Caco-2 (cell line): Measurements from ENCODE around the gene G6PD. TPM values are rescaled to one million over a fixed set of nuclear protein-coding genes. Genes with fewer than 3 reads are reported as not detected.
A peak's percentile ranks its signal among the peaks of the same experiment; 100 is the strongest.

Experiments used
- BruUV-seq: library from RNA; stranded (reverse); fragments of 400-500 nt; replicated peaks from 2 replicates; lab custom pipeline; 2021; lab: Mats Ljungman, UMichigan
- CTCF ChIA-PET: fragments of 300-600 bp; sonication (Branson Sonifier 250); formaldehyde crosslinking; loops from one replicate; lab custom pipeline; 2022; ENCODE audit warnings: antibody characterized with exemption; lab: Charles Lee
- POLR2A ChIA-PET: fragments of 300-600 bp; sonication (Branson Sonifier 250); formaldehyde crosslinking; loops from one replicate; lab custom pipeline; 2022; ENCODE audit warnings: antibody characterized with exemption; lab: Charles Lee
- DNase-seq, 2 experiments: peaks; one replicate each; pipeline versions ENCODE4 v3.0.0 to v3.0.0-alpha.2; 2020 to 2022
- H3K27me3 ChIP-seq: replicated peaks from 2 replicates; pipeline ENCODE4 v1.6.0; 2011; ENCODE audit warnings: low read length; ENCODE audit not compliant: control insufficient read depth, insufficient read depth
- H3K36me3 ChIP-seq: 2 replicates; pipeline ENCODE4 v1.5.1; 2011; ENCODE audit warnings: low read length; ENCODE audit not compliant: control insufficient read depth, insufficient read depth
- H3K4me1 ChIP-seq: fragments of 250-450 bp; sonication (Bioruptor Pico); 2 replicates; pipeline ENCODE4 v1.5.1; 2020; ENCODE audit warnings: mild to moderate bottlenecking
- H3K4me3 ChIP-seq: 2 replicates; pipeline ENCODE4 v1.5.1; 2011; ENCODE audit warnings: low read depth, mild to moderate bottlenecking, control low read depth, low read length
- H3K9me3 ChIP-seq: fragments of 250-450 bp; sonication (Bioruptor Pico); 2 replicates; pipeline ENCODE4 v1.5.1; 2020; ENCODE audit warnings: mild to moderate bottlenecking, moderate library complexity
- H3K27ac Mint-ChIP-seq: one replicate; pipeline ENCODE4 v1.8.0; 2022; ENCODE audit warnings: mixed read lengths; ENCODE audit not compliant: unreplicated experiment
- H3K27me3 Mint-ChIP-seq: one replicate; pipeline ENCODE4 v1.8.0; 2022; ENCODE audit warnings: mixed read lengths; ENCODE audit not compliant: insufficient read depth, unreplicated experiment
- H3K36me3 Mint-ChIP-seq: one replicate; pipeline ENCODE4 v1.8.0; 2022; ENCODE audit warnings: mild to moderate bottlenecking, mixed read lengths; ENCODE audit not compliant: insufficient read depth, unreplicated experiment
- H3K4me1 Mint-ChIP-seq: one replicate; pipeline ENCODE4 v1.8.0; 2022; ENCODE audit warnings: low read depth, mixed read lengths; ENCODE audit not compliant: unreplicated experiment
- H3K4me3 Mint-ChIP-seq: one replicate; pipeline ENCODE4 v1.8.0; 2022; ENCODE audit warnings: mild to moderate bottlenecking, moderate library complexity, mixed read lengths; ENCODE audit not compliant: unreplicated experiment
- H3K9me3 Mint-ChIP-seq: one replicate; pipeline ENCODE4 v1.8.0; 2022; ENCODE audit warnings: mixed read lengths; ENCODE audit not compliant: unreplicated experiment
- intact Hi-C: fragments of 100-400 bp; cut with micrococcal nuclease; formaldehyde crosslinking; loops from one replicate; pipeline ENCODE4 v1.10.0; 2022; ENCODE audit not compliant: unreplicated experiment
- total RNA-seq: library from RNA; stranded (reverse); gene quantifications from 2 replicates; pipeline ENCODE4 v1.2.3, GENCODE V29; 2022
- TF ChIP-seq, protein P1 (sequence below), 2 experiments: fragments of 200-600 bp in 1 of 2; IDR thresholded peaks; 1 replicate in 1 of 2; 2 replicates in 1 of 2; pipeline versions ENCODE4 v1.5.1 to v1.8.0; 2011 to 2022; ENCODE audit warnings: antibody characterized with exemption in 1 of 2, control low read depth in 1 of 2, inconsistent platforms in 1 of 2, low read depth in 1 of 2, low read length in 1 of 2, mild to moderate bottlenecking in 1 of 2, moderate library complexity in 1 of 2; ENCODE audit not compliant: insufficient read depth in 1 of 2, severe bottlenecking in 1 of 2, unreplicated experiment in 1 of 2

The G6PD gene
- total RNA-seq, 1 experiment from 2014 or later, result 103 TPM

DNA sequence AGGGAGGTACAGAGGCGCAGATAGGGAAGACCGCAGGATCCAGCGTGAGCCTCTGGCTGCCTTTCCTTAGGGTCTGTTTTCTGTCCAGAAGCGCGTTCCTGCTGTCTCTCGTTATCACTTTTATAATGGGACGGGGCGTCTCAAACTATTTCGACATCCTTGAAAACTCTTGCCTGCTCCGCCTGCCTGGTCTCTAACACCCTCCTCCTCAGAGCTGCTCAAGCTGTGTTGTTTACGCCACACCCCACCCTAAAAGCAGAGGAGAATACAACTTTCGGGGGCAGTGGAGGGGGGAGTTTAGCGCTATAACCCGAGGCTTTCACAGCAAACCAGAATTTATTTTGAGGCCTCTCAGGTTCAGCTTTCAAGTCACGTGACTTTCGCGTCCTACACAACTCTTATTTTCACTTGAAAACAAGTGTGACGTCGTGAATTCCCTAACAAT lies 30.0 kb downstream of the G6PD start:
- intact Hi-C loops, result loop anchor here (1.0 to 5.0 kb wide), 4 partner anchors 11 to 39 kb away; partner anchors contain the start of genes IKBKG, LAGE3 and SLC10A3
- Histone ChIP-seq H3K4me3 (peak overlapping the region; percentile 35), H3K4me1 (peaks cover 10% of the 10 kb centered on the region), H3K27me3 (no peaks in the 10 kb centered on the region), H3K9me3 (no peaks in the 10 kb centered on the region), H3K36me3 (no peaks in the 10 kb centered on the region)
- H3K27ac Mint-ChIP-seq, result peak overlapping the region; percentile 89
- H3K4me1 Mint-ChIP-seq, result peaks cover 6% of the 10 kb centered on the region
- H3K36me3 Mint-ChIP-seq, result peaks cover 10% of the 10 kb centered on the region
- ChIA-PET POLR2A (interaction anchor here (1.3 to 2.0 kb wide), 2 partner anchors 10 to 26 kb away, joined by 4 to 8 read pairs; partner anchors contain the start of gene SLC10A3), CTCF (interaction anchor here (1.0 to 1.7 kb wide), 2 partner anchors 26 to 143 kb away, joined by 3 to 5 read pairs; partner anchors contain the start of gene SLC10A3)
- H3K27me3 Mint-ChIP-seq, result no peaks in the 10 kb centered on the region
- TSS peak; percentile 92 for BruUV-seq
- DNase-seq, result no peak
- TF ChIP-seq, protein P1, sequence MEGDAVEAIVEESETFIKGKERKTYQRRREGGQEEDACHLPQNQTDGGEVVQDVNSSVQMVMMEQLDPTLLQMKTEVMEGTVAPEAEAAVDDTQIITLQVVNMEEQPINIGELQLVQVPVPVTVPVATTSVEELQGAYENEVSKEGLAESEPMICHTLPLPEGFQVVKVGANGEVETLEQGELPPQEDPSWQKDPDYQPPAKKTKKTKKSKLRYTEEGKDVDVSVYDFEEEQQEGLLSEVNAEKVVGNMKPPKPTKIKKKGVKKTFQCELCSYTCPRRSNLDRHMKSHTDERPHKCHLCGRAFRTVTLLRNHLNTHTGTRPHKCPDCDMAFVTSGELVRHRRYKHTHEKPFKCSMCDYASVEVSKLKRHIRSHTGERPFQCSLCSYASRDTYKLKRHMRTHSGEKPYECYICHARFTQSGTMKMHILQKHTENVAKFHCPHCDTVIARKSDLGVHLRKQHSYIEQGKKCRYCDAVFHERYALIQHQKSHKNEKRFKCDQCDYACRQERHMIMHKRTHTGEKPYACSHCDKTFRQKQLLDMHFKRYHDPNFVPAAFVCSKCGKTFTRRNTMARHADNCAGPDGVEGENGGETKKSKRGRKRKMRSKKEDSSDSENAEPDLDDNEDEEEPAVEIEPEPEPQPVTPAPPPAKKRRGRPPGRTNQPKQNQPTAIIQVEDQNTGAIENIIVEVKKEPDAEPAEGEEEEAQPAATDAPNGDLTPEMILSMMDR (IDR thresholded peaks at IDR 0.05; ENCODE audit: insufficient read depth in 1 of 2, low read depth in 1 of 2, low read length in 1 of 2, severe bottlenecking in 1 of 2, unreplicated experiment in 1 of 2), result no peak
- peak overlapping the region; percentile 88 for H3K4me3 Mint-ChIP-seq
- H3K9me3 Mint-ChIP-seq, result no peaks in the 10 kb centered on the region

DNA sequence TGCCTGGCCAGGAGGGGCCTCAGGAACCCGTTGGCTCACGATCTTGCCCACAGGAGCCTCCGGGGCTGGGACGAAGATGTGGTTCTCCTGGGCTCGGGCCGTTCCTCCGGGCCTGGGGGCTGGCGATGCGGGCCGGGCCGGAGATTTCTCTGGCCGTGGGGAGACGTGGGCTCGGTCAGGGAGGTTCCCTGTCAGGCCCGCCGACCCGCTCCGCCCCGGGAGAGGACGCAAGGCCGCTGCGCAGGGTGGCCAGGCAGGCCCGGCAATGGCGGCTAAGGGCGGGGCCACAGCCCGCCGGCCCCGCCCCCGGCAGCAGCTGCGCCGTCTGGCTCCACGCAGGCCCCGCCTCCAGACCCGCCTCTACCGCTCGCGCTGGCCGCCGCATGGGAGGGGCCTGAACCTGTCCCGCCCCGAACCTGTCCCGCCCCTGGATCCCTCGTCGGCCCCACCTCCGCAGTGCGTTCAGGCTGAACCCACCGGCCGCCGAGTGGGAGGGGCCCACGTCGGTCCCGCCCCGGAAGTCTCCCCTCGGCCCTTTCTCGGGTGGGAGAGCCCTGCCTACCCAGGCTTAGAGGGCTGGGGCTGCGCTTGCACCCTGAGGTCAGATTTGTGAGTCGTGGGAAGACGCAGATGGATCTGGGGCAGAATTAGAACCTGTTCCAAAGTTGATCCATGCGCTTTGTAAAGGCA lies 30.5 kb downstream of the G6PD start, which contains the start of gene FAM3A:
TSS of gene FAM3A (minus strand) at position 267 of the 690 bp plus-strand sequence. CDS start 460 bp downstream, outside the sequence.
- Histone ChIP-seq H3K9me3 (no peaks in the 10 kb centered on the region), H3K36me3 (no peaks in the 10 kb centered on the region), H3K27me3 (no peaks in the 10 kb centered on the region), H3K4me3 (peak within 1 kb of the TSS; percentile 79), H3K4me1 (peaks cover 10% of the 10 kb centered on the region)
- Mint-ChIP-seq H3K4me3 (peak within 1 kb of the TSS; percentile 88), H3K4me1 (peaks cover 6% of the 10 kb centered on the region), H3K27ac (peak within 1 kb of the TSS; percentile 89), H3K36me3 (peaks cover 10% of the 10 kb centered on the region), H3K27me3 (no peaks in the 10 kb centered on the region), H3K9me3 (no peaks in the 10 kb centered on the region)
- TF ChIP-seq, protein P1 (IDR thresholded peaks at IDR 0.05; ENCODE audit: insufficient read depth in 1 of 2, low read depth in 1 of 2, low read length in 1 of 2, severe bottlenecking in 1 of 2, unreplicated experiment in 1 of 2), result no peak
- ChIA-PET POLR2A (interaction anchor here (1.3 to 2.0 kb wide), 2 partner anchors 11 to 26 kb away, joined by 4 to 8 read pairs; partner anchors contain the start of gene SLC10A3), CTCF (interaction anchor here (0.6 to 1.7 kb wide), 3 partner anchors 11 to 26 kb away, joined by 3 to 5 read pairs (median 3); partner anchors contain the start of gene SLC10A3)
- BruUV-seq, result no TSS peak
- intact Hi-C loops, result loop anchor here (1.0 to 5.0 kb wide), 4 partner anchors 11 to 39 kb away; partner anchors contain the start of genes IKBKG, LAGE3 and SLC10A3
- DNase-seq, result peak; percentile 92
